ENCODE measurements around the gene MSL1.

DNA sequence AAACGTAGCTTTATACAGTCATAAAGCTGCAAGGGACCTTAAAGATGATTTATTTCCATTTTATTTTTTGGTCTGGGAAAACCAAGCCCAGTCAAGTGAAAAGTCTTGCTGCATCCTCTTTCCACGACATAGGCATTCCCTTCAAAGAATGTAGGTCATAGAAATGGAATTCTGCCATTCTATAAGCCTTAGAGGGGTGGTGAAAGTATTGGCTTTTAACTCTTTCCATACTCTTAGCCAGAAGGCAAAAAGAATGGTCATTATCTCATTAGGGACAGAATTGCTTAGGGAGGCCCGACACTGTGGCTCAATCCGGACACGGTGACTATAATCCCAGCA lies 7.9 kb upstream of the MSL1 start:
- TF ChIP-seq TAF1 (IDR thresholded peaks at IDR 0.05; ENCODE audit: low read depth) (no peak), EP300 (conservative IDR thresholded peaks at IDR 0.05; ENCODE audit: poor library complexity, severe bottlenecking) (no peak), EZH2 (IDR thresholded peaks at IDR 0.05; ENCODE audit: borderline replicate concordance, insufficient read depth, low read length, poor library complexity, severe bottlenecking) (no peak), POLR2AphosphoS5 (IDR thresholded peaks at IDR 0.05) (no peak), SMC3 (conservative IDR thresholded peaks at IDR 0.05; ENCODE audit: poor library complexity) (no peak), MXI1 (conservative IDR thresholded peaks at IDR 0.05; ENCODE audit: poor library complexity, severe bottlenecking) (no peak)
- TF ChIP-seq, protein P1, sequence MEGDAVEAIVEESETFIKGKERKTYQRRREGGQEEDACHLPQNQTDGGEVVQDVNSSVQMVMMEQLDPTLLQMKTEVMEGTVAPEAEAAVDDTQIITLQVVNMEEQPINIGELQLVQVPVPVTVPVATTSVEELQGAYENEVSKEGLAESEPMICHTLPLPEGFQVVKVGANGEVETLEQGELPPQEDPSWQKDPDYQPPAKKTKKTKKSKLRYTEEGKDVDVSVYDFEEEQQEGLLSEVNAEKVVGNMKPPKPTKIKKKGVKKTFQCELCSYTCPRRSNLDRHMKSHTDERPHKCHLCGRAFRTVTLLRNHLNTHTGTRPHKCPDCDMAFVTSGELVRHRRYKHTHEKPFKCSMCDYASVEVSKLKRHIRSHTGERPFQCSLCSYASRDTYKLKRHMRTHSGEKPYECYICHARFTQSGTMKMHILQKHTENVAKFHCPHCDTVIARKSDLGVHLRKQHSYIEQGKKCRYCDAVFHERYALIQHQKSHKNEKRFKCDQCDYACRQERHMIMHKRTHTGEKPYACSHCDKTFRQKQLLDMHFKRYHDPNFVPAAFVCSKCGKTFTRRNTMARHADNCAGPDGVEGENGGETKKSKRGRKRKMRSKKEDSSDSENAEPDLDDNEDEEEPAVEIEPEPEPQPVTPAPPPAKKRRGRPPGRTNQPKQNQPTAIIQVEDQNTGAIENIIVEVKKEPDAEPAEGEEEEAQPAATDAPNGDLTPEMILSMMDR (IDR thresholded peaks at IDR 0.05; ENCODE audit: poor library complexity, severe bottlenecking): no peak
- TF ChIP-seq, protein P2, sequence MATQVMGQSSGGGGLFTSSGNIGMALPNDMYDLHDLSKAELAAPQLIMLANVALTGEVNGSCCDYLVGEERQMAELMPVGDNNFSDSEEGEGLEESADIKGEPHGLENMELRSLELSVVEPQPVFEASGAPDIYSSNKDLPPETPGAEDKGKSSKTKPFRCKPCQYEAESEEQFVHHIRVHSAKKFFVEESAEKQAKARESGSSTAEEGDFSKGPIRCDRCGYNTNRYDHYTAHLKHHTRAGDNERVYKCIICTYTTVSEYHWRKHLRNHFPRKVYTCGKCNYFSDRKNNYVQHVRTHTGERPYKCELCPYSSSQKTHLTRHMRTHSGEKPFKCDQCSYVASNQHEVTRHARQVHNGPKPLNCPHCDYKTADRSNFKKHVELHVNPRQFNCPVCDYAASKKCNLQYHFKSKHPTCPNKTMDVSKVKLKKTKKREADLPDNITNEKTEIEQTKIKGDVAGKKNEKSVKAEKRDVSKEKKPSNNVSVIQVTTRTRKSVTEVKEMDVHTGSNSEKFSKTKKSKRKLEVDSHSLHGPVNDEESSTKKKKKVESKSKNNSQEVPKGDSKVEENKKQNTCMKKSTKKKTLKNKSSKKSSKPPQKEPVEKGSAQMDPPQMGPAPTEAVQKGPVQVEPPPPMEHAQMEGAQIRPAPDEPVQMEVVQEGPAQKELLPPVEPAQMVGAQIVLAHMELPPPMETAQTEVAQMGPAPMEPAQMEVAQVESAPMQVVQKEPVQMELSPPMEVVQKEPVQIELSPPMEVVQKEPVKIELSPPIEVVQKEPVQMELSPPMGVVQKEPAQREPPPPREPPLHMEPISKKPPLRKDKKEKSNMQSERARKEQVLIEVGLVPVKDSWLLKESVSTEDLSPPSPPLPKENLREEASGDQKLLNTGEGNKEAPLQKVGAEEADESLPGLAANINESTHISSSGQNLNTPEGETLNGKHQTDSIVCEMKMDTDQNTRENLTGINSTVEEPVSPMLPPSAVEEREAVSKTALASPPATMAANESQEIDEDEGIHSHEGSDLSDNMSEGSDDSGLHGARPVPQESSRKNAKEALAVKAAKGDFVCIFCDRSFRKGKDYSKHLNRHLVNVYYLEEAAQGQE (IDR thresholded peaks at IDR 0.05; ENCODE audit: borderline replicate concordance): no peak
